K562 (cell line): ENCODE data around the gene CXCL9. TPM values are rescaled to one million over a fixed set of nuclear protein-coding genes. Genes with fewer than 3 reads are reported as not detected.

Experiments
- ATAC-seq: fragments of 200-7000 bp; cut with Tn5 transposase; 3 replicates; pipeline ENCODE4 v1.9.1; 2020; ENCODE audit warnings: moderate library complexity
- BruUV-seq: library from RNA; stranded (reverse); fragments of 400-500 nt; replicated peaks from 2 replicates; lab custom pipeline; 2021; lab: Mats Ljungman, UMichigan
- CTCF ChIA-PET: fragments of 300-600 bp; formaldehyde crosslinking; extraction: SDS; loops from one replicate; lab custom pipeline; 2021; ENCODE audit warnings: low intra/inter-chr PET ratio; lab: Yijun Ruan, JAX
- POLR2A ChIA-PET: fragments of 300-600, 350-650 bp; sonication (Branson Sonifier 250); formaldehyde crosslinking; extraction: SDS; loops from one replicate; lab custom pipeline; 2021; ENCODE audit warnings: antibody characterized with exemption, inconsistent platforms; lab: Yijun Ruan, JAX
- DNase-seq, 4 experiments: peaks; one replicate each; pipeline versions ENCODE4 v3.0.0 to v3.0.0-alpha.2; 2011 to 2018; ENCODE audit warnings: low spot score in 3 of 4, mixed read lengths in 3 of 4; ENCODE audit errors: extremely low read depth in 1 of 4
- FAIRE-seq: peaks from 2 replicates; lab custom pipeline; 2011; peaks lifted over from hg19 to GRCh38; lab: Jason Lieb, UNC
- H2AFZ ChIP-seq: 2 replicates; pipeline ENCODE4 v1.6.0; 2011; ENCODE audit warnings: low read depth, low read length, control low read depth, inconsistent platforms
- H3K27ac ChIP-seq: fragments of 200-600 bp; 3 replicates; pipeline ENCODE4 v1.8.0; 2011; ENCODE audit warnings: low read depth, mild to moderate bottlenecking, control low read depth, inconsistent platforms, low read length, moderate library complexity, mixed read lengths; ENCODE audit errors: extremely low read depth
- H3K27me3 ChIP-seq, 2 experiments: fragments of 300-600 bp in 1 of 2; 2 replicates in 1 of 2; 3 replicates in 1 of 2; pipeline versions ENCODE4 v1.6.0 to v1.8.0; 2011; ENCODE audit warnings: inconsistent platforms in 2 of 2, low read length in 2 of 2, mild to moderate bottlenecking in 1 of 2, mixed read lengths in 1 of 2, moderate library complexity in 1 of 2; ENCODE audit not compliant: control insufficient read depth in 2 of 2, insufficient read depth in 2 of 2
- H3K36me3 ChIP-seq: fragments of 300-600 bp; 3 replicates; pipeline ENCODE4 v1.8.0; 2011; ENCODE audit warnings: mild to moderate bottlenecking, low read length, inconsistent platforms; ENCODE audit not compliant: control insufficient read depth, insufficient read depth
- H3K4me1 ChIP-seq, 2 experiments: fragments of 200-600 bp in 1 of 2; replicated peaks in 1 of 2; 2 replicates in 1 of 2; 3 replicates in 1 of 2; pipeline versions ENCODE4 v1.5.1 to v1.8.0; 2011; ENCODE audit warnings: inconsistent platforms in 2 of 2, low read length in 2 of 2, mild to moderate bottlenecking in 1 of 2, mixed read lengths in 1 of 2, moderate library complexity in 1 of 2; ENCODE audit not compliant: control insufficient read depth in 2 of 2, insufficient read depth in 2 of 2
- H3K4me2 ChIP-seq: 2 replicates; pipeline ENCODE4 v1.6.1; 2011; ENCODE audit warnings: low read length, control low read depth, inconsistent platforms, mixed read lengths; ENCODE audit not compliant: insufficient read depth
- H3K4me3 ChIP-seq: fragments of 200-600 bp; sonication (generic), shearing (Covaris generic); 2 replicates; pipeline ENCODE4 v1.5.1; 2016; ENCODE audit warnings: control low read depth, inconsistent platforms
- H3K79me2 ChIP-seq: fragments of 200-600 bp; 3 replicates; pipeline ENCODE4 v1.8.0; 2011; ENCODE audit warnings: low read length, inconsistent platforms; ENCODE audit not compliant: control insufficient read depth, insufficient read depth
- H3K9ac ChIP-seq, 2 experiments: 2 replicates each; pipeline versions ENCODE4 v1.6.0 to v1.6.1; 2011; ENCODE audit warnings: low read depth in 2 of 2, low read length in 2 of 2, control low read depth in 1 of 2, inconsistent platforms in 1 of 2, mild to moderate bottlenecking in 1 of 2, mixed read lengths in 1 of 2; ENCODE audit not compliant: insufficient read depth in 1 of 2
- H3K9me1 ChIP-seq: one replicate; pipeline ENCODE4 v1.6.0; 2011; ENCODE audit warnings: inconsistent platforms, mild to moderate bottlenecking, low read length, moderate library complexity; ENCODE audit not compliant: control insufficient read depth, insufficient read depth
- H3K9me3 ChIP-seq: replicated peaks from 2 replicates; pipeline ENCODE4 v1.5.1; 2011; ENCODE audit warnings: low read depth, low read length, inconsistent platforms; ENCODE audit not compliant: control insufficient read depth, insufficient read depth
- H4K20me1 ChIP-seq: replicated peaks from 2 replicates; pipeline ENCODE4 v1.6.1; 2011; ENCODE audit warnings: low read length, inconsistent platforms, mixed read lengths; ENCODE audit not compliant: control insufficient read depth, insufficient read depth
- CBX2 ChIP-seq: fragments of 200-600 bp; sonication (generic); IDR thresholded peaks from one replicate; pipeline ENCODE4 v1.6.1; 2012; ENCODE audit warnings: mild to moderate bottlenecking, low read length, inconsistent platforms; ENCODE audit not compliant: insufficient read depth, poor library complexity, severe bottlenecking
- EHMT2 ChIP-seq: fragments of 450-650 bp; IDR thresholded peaks from 2 replicates; pipeline ENCODE4 v1.6.1; 2018; ENCODE audit warnings: antibody characterized with exemption
- FOXM1 ChIP-seq, 2 experiments: fragments of 450-650 bp in 1 of 2; sonication (generic) in 1 of 2; formaldehyde crosslinking in 1 of 2; IDR thresholded peaks; 2 replicates each; pipeline versions ENCODE4 v1.6.1 to v1.9.0; 2017 to 2022; ENCODE audit warnings: low read depth in 2 of 2, mild to moderate bottlenecking in 2 of 2, missing genetic modification reagents in 1 of 2, moderate library complexity in 1 of 2
- KLF13 ChIP-seq: fragments of 450-650 bp; IDR thresholded peaks from 2 replicates; pipeline ENCODE4 v1.6.1; 2016; ENCODE audit warnings: missing genetic modification characterization, low read depth, mild to moderate bottlenecking, missing compliant biosample characterization, moderate library complexity, borderline replicate concordance
- MAFF ChIP-seq: IDR thresholded peaks from 2 replicates; pipeline ENCODE4 v1.6.1; 2012; ENCODE audit warnings: low read length, improper control_type of control experiment
- MIER1 ChIP-seq: fragments of 450-650 bp; IDR thresholded peaks from 2 replicates; pipeline ENCODE4 v1.6.1; 2016; ENCODE audit warnings: antibody characterized with exemption, mild to moderate bottlenecking, low read depth
- NFRKB ChIP-seq: fragments of 450-650 bp; IDR thresholded peaks from 2 replicates; pipeline ENCODE4 v1.6.1; 2016; ENCODE audit warnings: low read depth
- POLR2B ChIP-seq: fragments of 450-650 bp; IDR thresholded peaks from 2 replicates; pipeline ENCODE4 v1.6.1; 2018; ENCODE audit warnings: low read depth; ENCODE audit not compliant: partially characterized antibody
- PTTG1 ChIP-seq: fragments of 450-650 bp; IDR thresholded peaks from 2 replicates; pipeline ENCODE4 v1.6.1; 2016; ENCODE audit warnings: low read depth, mild to moderate bottlenecking, missing genetic modification characterization, missing compliant biosample characterization
- RUNX1 ChIP-seq: sonication (generic); IDR thresholded peaks from 2 replicates; pipeline ENCODE4 v1.6.1; 2016; ENCODE audit warnings: antibody characterized with exemption, low read depth
- SREBF2 ChIP-seq: sonication (generic); formaldehyde crosslinking; IDR thresholded peaks from 2 replicates; pipeline ENCODE4 v1.4.0; 2020; ENCODE audit warnings: mild to moderate bottlenecking, missing genetic modification reagents
- SRSF7 ChIP-seq: fragments of 200-400 bp; formaldehyde crosslinking; optimal IDR thresholded peaks from 2 replicates; pipeline ENCODE3; 2017; ENCODE audit warnings: mild to moderate bottlenecking, low read depth, low read length
- TCF7 ChIP-seq: sonication (generic); IDR thresholded peaks from 2 replicates; pipeline ENCODE4 v1.6.1; 2016; ENCODE audit warnings: antibody characterized with exemption, borderline replicate concordance
- ZBTB5 ChIP-seq: fragments of 450-650 bp; IDR thresholded peaks from 2 replicates; pipeline ENCODE4 v1.6.1; 2017; ENCODE audit warnings: antibody characterized with exemption
- ZBTB7A ChIP-seq: IDR thresholded peaks from 2 replicates; pipeline ENCODE4 v1.6.1; 2011; ENCODE audit warnings: low read depth, mild to moderate bottlenecking, low read length, moderate library complexity, borderline replicate concordance; ENCODE audit not compliant: control insufficient read depth
- WGBS: fragments of 100-300 bp; shearing (Covaris generic); methylation state at CpG from one replicate; pipeline ENCODE4 v1.1.6; 2016; ENCODE audit warnings: low coverage, mixed read lengths; ENCODE audit not compliant: insufficient coverage; ENCODE audit errors: missing lambda C conversion rate; 5-methylcytosine and 5-hydroxymethylcytosine counted together
- in situ Hi-C: fragments of 300-500 bp; cut with MboI; formaldehyde crosslinking; loops from 4 replicates; pipeline ENCODE4 v1.15.0; 2018; ENCODE audit warnings: inconsistent platforms, mixed read lengths
- intact Hi-C: fragments of 100-400 bp; cut with micrococcal nuclease; formaldehyde crosslinking; loops from 2 replicates; pipeline ENCODE4 v1.14.2; 2022
- polyA plus RNA-seq, 8 experiments: library from polyadenylated mRNA; depleted of rRNA in 4 of 8; stranded (reverse) in 5 of 8; unstranded in 3 of 8; fragments of >200 nt; fragmentation: Nextera tagmentation in 2 of 8; fragmentation: Illumina TruSeq in 1 of 8; extraction: Ambion mirVana in 2 of 8; extraction: Trizol in 1 of 8; gene quantifications; 2 replicates each; pipeline versions ENCODE4 v1.2.1 to v1.2.3, GENCODE V29; 2011 to 2014; ENCODE audit warnings: inconsistent platforms in 1 of 8, missing spikeins in 1 of 8
- total RNA-seq, 7 experiments: library from RNA; depleted of rRNA in 6 of 7; stranded (reverse); fragments of >200 nt in 6 of 7; fragmentation: Illumina TruSeq in 2 of 7; extraction: Trizol in 2 of 7; gene quantifications; 2 replicates each; pipeline versions ENCODE4 v1.2.1 to v1.2.3, GENCODE V29; 2011 to 2021; ENCODE audit warnings: low replicate concordance in 1 of 7
- TF ChIP-seq, protein P1 (sequence below), 2 experiments: IDR thresholded peaks; 2 replicates each; pipeline ENCODE4 v1.6.1; 2012; ENCODE audit warnings: improper control_type of control experiment in 2 of 2, low read depth in 2 of 2, low read length in 2 of 2, borderline replicate concordance in 1 of 2

The CXCL9 gene
- total and polyA plus RNA-seq, 9 of the 15 experiments (the other 6 are each of a cell fraction or from before 2014, with no cell fraction given), result not detected

- H3K27ac ChIP-seq, result no peak overlapping the region
- intact Hi-C loops, result no loop called here
- WGBS, result 19% methylated on average over 3 of the region's 3 CpGs
- no TSS peak for BruUV-seq
- H4K20me1 ChIP-seq, result no peaks in the 10 kb centered on the region
- DNase-seq (no peak), ATAC-seq (no peak), FAIRE-seq (no peak)
- no peaks in the 10 kb centered on the region for H3K79me2 ChIP-seq
- H3K4me1 ChIP-seq, result no peaks in the 10 kb centered on the region; a peak in 2 of 5 replicates
- H3K36me3 ChIP-seq, result no peaks in the 10 kb centered on the region
- H3K4me2 ChIP-seq, result no peak overlapping the region
- ChIA-PET POLR2A (interaction anchor here (0.8 kb wide), 1 partner anchor 45 kb away, joined by 3 read pairs; no protein-coding TSS in a partner anchor), CTCF (no interaction called here)
- H2AFZ ChIP-seq, result no peak overlapping the region
- no peak overlapping the region for H3K9ac ChIP-seq
- no peak overlapping the region for H3K4me3 ChIP-seq
- H3K27me3 ChIP-seq, result peaks cover 0 to 4% of the 10 kb centered on the region in 2 experiments; a peak in 1 of 5 replicates
- H3K9me1 ChIP-seq, result no peaks in the 10 kb centered on the region
- in situ Hi-C loops, result no loop called here
- no peaks in the 10 kb centered on the region for H3K9me3 ChIP-seq
- TF ChIP-seq TCF7, result no peak
- no peak for TF ChIP-seq PTTG1
- no peak for TF ChIP-seq EHMT2
- no peak for TF ChIP-seq NFRKB
- no peak for TF ChIP-seq ZBTB7A
- no peak for TF ChIP-seq SREBF2
- TF ChIP-seq RUNX1, result no peak
- TF ChIP-seq FOXM1 (IDR thresholded peaks at IDR 0.05; ENCODE audit: low read depth), result no peak
- TF ChIP-seq FOXM1 (CRISPR knock-in tag; IDR thresholded peaks at IDR 0.05; ENCODE audit: low read depth), result no peak
- TF ChIP-seq ZBTB5, result no peak
- TF ChIP-seq KLF13 (tag), result no peak
- no peak for TF ChIP-seq POLR2B
- TF ChIP-seq CBX2, result no peak
- TF ChIP-seq MIER1, result no peak
- TF ChIP-seq, protein P1, sequence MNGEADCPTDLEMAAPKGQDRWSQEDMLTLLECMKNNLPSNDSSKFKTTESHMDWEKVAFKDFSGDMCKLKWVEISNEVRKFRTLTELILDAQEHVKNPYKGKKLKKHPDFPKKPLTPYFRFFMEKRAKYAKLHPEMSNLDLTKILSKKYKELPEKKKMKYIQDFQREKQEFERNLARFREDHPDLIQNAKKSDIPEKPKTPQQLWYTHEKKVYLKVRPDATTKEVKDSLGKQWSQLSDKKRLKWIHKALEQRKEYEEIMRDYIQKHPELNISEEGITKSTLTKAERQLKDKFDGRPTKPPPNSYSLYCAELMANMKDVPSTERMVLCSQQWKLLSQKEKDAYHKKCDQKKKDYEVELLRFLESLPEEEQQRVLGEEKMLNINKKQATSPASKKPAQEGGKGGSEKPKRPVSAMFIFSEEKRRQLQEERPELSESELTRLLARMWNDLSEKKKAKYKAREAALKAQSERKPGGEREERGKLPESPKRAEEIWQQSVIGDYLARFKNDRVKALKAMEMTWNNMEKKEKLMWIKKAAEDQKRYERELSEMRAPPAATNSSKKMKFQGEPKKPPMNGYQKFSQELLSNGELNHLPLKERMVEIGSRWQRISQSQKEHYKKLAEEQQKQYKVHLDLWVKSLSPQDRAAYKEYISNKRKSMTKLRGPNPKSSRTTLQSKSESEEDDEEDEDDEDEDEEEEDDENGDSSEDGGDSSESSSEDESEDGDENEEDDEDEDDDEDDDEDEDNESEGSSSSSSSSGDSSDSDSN (IDR thresholded peaks at IDR 0.05; ENCODE audit: borderline replicate concordance in 1 of 2, low read depth in 2 of 2, low read length in 2 of 2), result no peak
- no peak for TF ChIP-seq SRSF7
- no peak for TF ChIP-seq MAFF
These were observed 9.9 kb upstream of the CXCL9 start for GRCh38 chr4:76017056-76017686.
